ENCODE data around the gene PPP3CA.
A peak's percentile ranks its signal among the peaks of the same experiment; 100 is the strongest.

Gene PPP3CA

GRCh38 chr4:101283434-101283833 is 63.9 kb downstream of the PPP3CA start:
- H3K9me3 ChIP-seq (ENCODE audit: control extremely low read depth in 1 of 5, control insufficient read depth in 4 of 5, insufficient read depth in 2 of 5, low read depth in 1 of 5, low read length in 4 of 5) = no peaks in the 10 kb centered on the region
- no peaks in the 10 kb centered on the region for H3K27me3 ChIP-seq (replicated peaks in 2 of 5; ENCODE audit: control insufficient read depth in 4 of 5, insufficient read depth in 5 of 5, low read length in 4 of 5)
- no peak overlapping the region for H3K4me3 ChIP-seq (ENCODE audit: control insufficient read depth in 1 of 7, extremely low read depth in 1 of 7, insufficient read depth in 4 of 7, low read depth in 2 of 7, low read length in 6 of 7)
- H3K36me3 ChIP-seq (ENCODE audit: control insufficient read depth in 4 of 4, insufficient read depth in 4 of 4, low read length in 3 of 4) = no peaks in the 10 kb centered on the region
- 90% methylated on average over 2 of the region's 2 CpGs for WGBS (ENCODE audit: insufficient coverage)
- POLR2A ChIA-PET = no interaction called here
- no peak overlapping the region for H3K27ac ChIP-seq (ENCODE audit: insufficient read depth in 1 of 2, low read depth in 1 of 2, low read length in 2 of 2, poor library complexity in 1 of 2, severe bottlenecking in 2 of 2)
- peak in 1 of 3 donors; percentile 41 for DNase-seq
- H3K4me1 ChIP-seq (ENCODE audit: control extremely low read depth in 1 of 4, control insufficient read depth in 4 of 4, insufficient read depth in 4 of 4, low read length in 3 of 4) = peaks cover 11 to 31% (median 28%) of the 10 kb centered on the region in 4 experiments
- CTCF ChIA-PET = no interaction called here

- no peaks in the 10 kb centered on the region for H3K9me3 ChIP-seq (ENCODE audit: control extremely low read depth in 1 of 5, control insufficient read depth in 4 of 5, insufficient read depth in 2 of 5, low read depth in 1 of 5, low read length in 4 of 5)
- H3K4me3 ChIP-seq (ENCODE audit: control insufficient read depth in 1 of 7, extremely low read depth in 1 of 7, insufficient read depth in 4 of 7, low read depth in 2 of 7, low read length in 6 of 7) = peak overlapping the region in 2 of 7 experiments; percentile 1 to 5
- 33% methylated on average over 3 of the region's 4 CpGs for WGBS (ENCODE audit: insufficient coverage)
- POLR2A ChIA-PET = interaction anchor here (0.6 kb wide), 1 partner anchor 30 kb away, joined by 3 read pairs; no protein-coding TSS in a partner anchor
- DNase-seq = peak in 2 of 3 donors; percentile 73 to 82
- H3K27me3 ChIP-seq (replicated peaks in 2 of 5; ENCODE audit: control insufficient read depth in 4 of 5, insufficient read depth in 5 of 5, low read length in 4 of 5) = no peaks in the 10 kb centered on the region
- CTCF ChIA-PET = interaction anchor here (0.7 to 1.9 kb wide), 4 partner anchors 10 to 113 kb away, joined by 3 to 5 read pairs (median 3); no protein-coding TSS in a partner anchor
- peaks cover 6 to 23% (median 20%) of the 10 kb centered on the region in 4 experiments for H3K4me1 ChIP-seq (ENCODE audit: control extremely low read depth in 1 of 4, control insufficient read depth in 4 of 4, insufficient read depth in 4 of 4, low read length in 3 of 4)
- H3K36me3 ChIP-seq (ENCODE audit: control insufficient read depth in 4 of 4, insufficient read depth in 4 of 4, low read length in 3 of 4) = no peaks in the 10 kb centered on the region
- peak overlapping the region in 1 of 2 experiments; percentile 0 for H3K27ac ChIP-seq (ENCODE audit: insufficient read depth in 1 of 2, low read depth in 1 of 2, low read length in 2 of 2, poor library complexity in 1 of 2, severe bottlenecking in 2 of 2)
Measured at GRCh38 chr4:101282076-101282844, 65.1 kb downstream of the PPP3CA start.

GRCh38 chr4:101280866-101281600 is 66.3 kb downstream of the PPP3CA start:
- WGBS (ENCODE audit: insufficient coverage) = 92% methylated on average over 3 of the region's 3 CpGs
- H3K27me3 ChIP-seq (replicated peaks in 2 of 5; ENCODE audit: control insufficient read depth in 4 of 5, insufficient read depth in 5 of 5, low read length in 4 of 5) = no peaks in the 10 kb centered on the region
- H3K9me3 ChIP-seq (ENCODE audit: control extremely low read depth in 1 of 5, control insufficient read depth in 4 of 5, insufficient read depth in 2 of 5, low read depth in 1 of 5, low read length in 4 of 5) = no peaks in the 10 kb centered on the region
- no peak overlapping the region for H3K27ac ChIP-seq (ENCODE audit: insufficient read depth in 1 of 2, low read depth in 1 of 2, low read length in 2 of 2, poor library complexity in 1 of 2, severe bottlenecking in 2 of 2)
- peaks cover 6 to 23% (median 20%) of the 10 kb centered on the region in 4 experiments for H3K4me1 ChIP-seq (ENCODE audit: control extremely low read depth in 1 of 4, control insufficient read depth in 4 of 4, insufficient read depth in 4 of 4, low read length in 3 of 4)
- POLR2A ChIA-PET = no interaction called here
- no peak for DNase-seq
- no peaks in the 10 kb centered on the region for H3K36me3 ChIP-seq (ENCODE audit: control insufficient read depth in 4 of 4, insufficient read depth in 4 of 4, low read length in 3 of 4)
- H3K4me3 ChIP-seq (ENCODE audit: control insufficient read depth in 1 of 7, extremely low read depth in 1 of 7, insufficient read depth in 4 of 7, low read depth in 2 of 7, low read length in 6 of 7) = no peak overlapping the region
- CTCF ChIA-PET = interaction anchor here (0.7 to 1.9 kb wide), 3 partner anchors 11 to 47 kb away, joined by 3 to 5 read pairs (median 3); no protein-coding TSS in a partner anchor

- ChIA-PET POLR2A (no interaction called here), CTCF (interaction anchor here (1.1 kb wide), 1 partner anchor 17 kb away, joined by 3 read pairs; no protein-coding TSS in a partner anchor)
- 80% methylated on average over 2 of the region's 3 CpGs for WGBS (ENCODE audit: insufficient coverage)
- Histone ChIP-seq H3K27me3 (replicated peaks in 2 of 5; ENCODE audit: control insufficient read depth in 4 of 5, insufficient read depth in 5 of 5, low read length in 4 of 5) (no peaks in the 10 kb centered on the region), H3K9me3 (ENCODE audit: control extremely low read depth in 1 of 5, control insufficient read depth in 4 of 5, insufficient read depth in 2 of 5, low read depth in 1 of 5, low read length in 4 of 5) (no peaks in the 10 kb centered on the region), H3K4me1 (ENCODE audit: control extremely low read depth in 1 of 4, control insufficient read depth in 4 of 4, insufficient read depth in 4 of 4, low read length in 3 of 4) (peaks cover 6 to 26% (median 19%) of the 10 kb centered on the region in 4 experiments), H3K36me3 (ENCODE audit: control insufficient read depth in 4 of 4, insufficient read depth in 4 of 4, low read length in 3 of 4) (no peaks in the 10 kb centered on the region), H3K4me3 (ENCODE audit: control insufficient read depth in 1 of 7, extremely low read depth in 1 of 7, insufficient read depth in 4 of 7, low read depth in 2 of 7, low read length in 6 of 7) (no peak overlapping the region), H3K27ac (ENCODE audit: insufficient read depth in 1 of 2, low read depth in 1 of 2, low read length in 2 of 2, poor library complexity in 1 of 2, severe bottlenecking in 2 of 2) (no peak overlapping the region)
- DNase-seq = peak in 2 of 3 donors; percentile 39 to 40
Measured at GRCh38 chr4:101279377-101279871, 67.9 kb downstream of the PPP3CA start.

GRCh38 chr4:101277671-101278070 is 69.7 kb downstream of the PPP3CA start:
- no peaks in the 10 kb centered on the region for H3K27me3 ChIP-seq (replicated peaks in 2 of 5; ENCODE audit: control insufficient read depth in 4 of 5, insufficient read depth in 5 of 5, low read length in 4 of 5)
- H3K9me3 ChIP-seq (ENCODE audit: control extremely low read depth in 1 of 5, control insufficient read depth in 4 of 5, insufficient read depth in 2 of 5, low read depth in 1 of 5, low read length in 4 of 5) = no peaks in the 10 kb centered on the region
- DNase-seq = no peak
- CTCF ChIA-PET = interaction anchor here (1.0 kb wide), 1 partner anchor 9 kb away, joined by 3 read pairs; no protein-coding TSS in a partner anchor
- POLR2A ChIA-PET = no interaction called here
- H3K4me3 ChIP-seq (ENCODE audit: control insufficient read depth in 1 of 7, extremely low read depth in 1 of 7, insufficient read depth in 4 of 7, low read depth in 2 of 7, low read length in 6 of 7) = no peak overlapping the region
- no peak overlapping the region for H3K27ac ChIP-seq (ENCODE audit: insufficient read depth in 1 of 2, low read depth in 1 of 2, low read length in 2 of 2, poor library complexity in 1 of 2, severe bottlenecking in 2 of 2)
- H3K4me1 ChIP-seq (ENCODE audit: control extremely low read depth in 1 of 4, control insufficient read depth in 4 of 4, insufficient read depth in 4 of 4, low read length in 3 of 4) = peaks cover 6 to 14% (median 11%) of the 10 kb centered on the region in 4 experiments
- no CpG with 5 or more reads among the region's 1 CpG for WGBS (ENCODE audit: insufficient coverage)
- H3K36me3 ChIP-seq (ENCODE audit: control insufficient read depth in 4 of 4, insufficient read depth in 4 of 4, low read length in 3 of 4) = no peaks in the 10 kb centered on the region

GRCh38 chr4:101276661-101277060 is 70.7 kb downstream of the PPP3CA start:
- Histone ChIP-seq H3K9me3 (ENCODE audit: control extremely low read depth in 1 of 5, control insufficient read depth in 4 of 5, insufficient read depth in 2 of 5, low read depth in 1 of 5, low read length in 4 of 5) (no peaks in the 10 kb centered on the region), H3K4me3 (ENCODE audit: control insufficient read depth in 1 of 7, extremely low read depth in 1 of 7, insufficient read depth in 4 of 7, low read depth in 2 of 7, low read length in 6 of 7) (no peak overlapping the region), H3K4me1 (ENCODE audit: control extremely low read depth in 1 of 4, control insufficient read depth in 4 of 4, insufficient read depth in 4 of 4, low read length in 3 of 4) (peaks cover 0 to 4% (median 2%) of the 10 kb centered on the region in 4 experiments), H3K27me3 (replicated peaks in 2 of 5; ENCODE audit: control insufficient read depth in 4 of 5, insufficient read depth in 5 of 5, low read length in 4 of 5) (no peaks in the 10 kb centered on the region), H3K36me3 (ENCODE audit: control insufficient read depth in 4 of 4, insufficient read depth in 4 of 4, low read length in 3 of 4) (no peaks in the 10 kb centered on the region), H3K27ac (ENCODE audit: insufficient read depth in 1 of 2, low read depth in 1 of 2, low read length in 2 of 2, poor library complexity in 1 of 2, severe bottlenecking in 2 of 2) (no peak overlapping the region)
- ChIA-PET CTCF (interaction anchor here (0.8 kb wide), 1 partner anchor 18 kb away, joined by 3 read pairs; no protein-coding TSS in a partner anchor), POLR2A (no interaction called here)
- DNase-seq = no peak
- 100% methylated on average over 1 of the region's 3 CpGs for WGBS (ENCODE audit: insufficient coverage)

All from common myeloid progenitor, CD34-positive (primary cell).